Measurements from ENCODE around the gene RNF166.

The RNF166 gene, protein sequence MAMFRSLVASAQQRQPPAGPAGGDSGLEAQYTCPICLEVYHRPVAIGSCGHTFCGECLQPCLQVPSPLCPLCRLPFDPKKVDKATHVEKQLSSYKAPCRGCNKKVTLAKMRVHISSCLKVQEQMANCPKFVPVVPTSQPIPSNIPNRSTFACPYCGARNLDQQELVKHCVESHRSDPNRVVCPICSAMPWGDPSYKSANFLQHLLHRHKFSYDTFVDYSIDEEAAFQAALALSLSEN

DNA sequence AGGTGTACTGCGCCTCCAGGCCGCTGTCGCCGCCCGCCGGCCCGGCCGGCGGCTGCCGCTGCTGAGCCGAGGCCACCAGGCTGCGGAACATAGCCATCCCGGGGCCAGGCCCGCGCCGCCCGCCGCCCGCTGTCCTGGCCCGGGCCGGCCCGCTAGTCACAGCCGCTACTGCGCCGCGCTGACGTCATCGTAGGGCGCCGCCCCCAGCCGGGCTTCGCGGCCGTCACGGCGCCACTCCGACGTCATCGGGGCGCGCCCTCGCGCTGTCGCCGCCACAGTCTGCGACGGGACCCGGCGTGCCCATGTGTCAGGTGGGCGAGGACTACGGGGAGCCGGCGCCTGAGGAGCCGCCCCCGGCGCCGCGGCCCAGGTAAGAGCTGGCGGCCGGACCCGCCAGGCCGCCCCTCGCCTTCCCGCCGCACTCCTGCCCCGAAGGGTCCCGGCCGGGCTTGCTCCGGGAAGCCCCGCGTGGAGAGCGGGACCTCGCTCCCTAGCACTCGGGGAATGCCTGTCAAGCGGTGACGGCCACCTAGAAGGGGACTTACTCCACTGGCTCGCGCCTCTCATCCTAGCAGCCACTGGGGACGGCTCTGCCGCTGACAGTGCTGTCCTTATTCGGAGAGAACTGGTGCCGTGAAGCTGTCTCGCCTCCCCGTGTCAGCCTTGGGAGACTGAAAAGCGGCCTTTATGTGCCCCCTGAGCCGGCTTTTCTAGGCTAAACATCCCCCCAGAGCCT is at the start of gene RNF166, which contains the start of gene CTU2:
RNF166 (minus strand) TSS at position 180 of the 736 bp plus-strand sequence; CDS start at position 97, 83 bp downstream.
CTU2 (plus strand) TSS at position 275 of the 736 bp plus-strand sequence; CDS start at position 303, 28 bp downstream.
- DNase-seq = peak; percentile 92

DNA sequence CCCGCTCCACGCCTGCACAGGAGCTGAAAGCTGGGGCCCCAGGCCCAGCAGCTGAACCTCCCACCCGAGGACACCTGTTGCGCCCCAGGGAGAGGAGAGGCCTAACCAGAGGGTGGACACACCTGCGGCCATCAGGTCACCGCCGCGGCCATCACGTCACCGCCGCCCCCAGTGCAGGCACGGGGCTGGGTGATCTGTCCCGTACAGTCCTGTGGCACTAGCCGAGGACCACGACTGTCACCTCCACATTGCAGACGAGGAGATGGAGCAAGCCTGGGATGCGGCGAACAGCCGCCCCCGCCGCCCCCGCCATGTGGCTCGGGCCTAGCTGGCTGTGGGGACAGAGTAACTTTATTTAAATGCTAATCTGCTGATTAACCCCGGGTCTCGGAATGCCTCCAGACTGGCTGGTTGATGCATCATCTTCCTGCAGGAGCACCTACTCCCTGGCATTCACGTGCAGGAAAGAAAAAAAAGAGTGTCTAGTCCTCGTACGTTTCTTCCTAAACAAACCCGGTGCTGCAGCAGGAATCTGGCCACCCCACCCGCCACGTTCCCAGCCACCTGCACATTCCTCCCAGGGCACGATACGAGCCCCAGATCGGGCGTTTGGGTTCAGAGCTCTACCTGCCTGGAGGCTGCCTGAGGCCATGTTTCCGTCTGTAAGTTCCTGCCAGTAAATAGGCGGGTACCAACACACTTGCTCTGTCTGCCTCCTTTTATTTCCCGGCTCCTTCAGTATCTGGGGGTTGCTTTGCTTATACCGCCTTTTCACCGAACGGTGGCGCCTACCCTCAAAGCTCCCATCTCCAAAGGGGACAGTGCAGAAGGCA is 48.9 kb upstream of the RNF166 start:
- peak; percentile 20 for DNase-seq

DNA sequence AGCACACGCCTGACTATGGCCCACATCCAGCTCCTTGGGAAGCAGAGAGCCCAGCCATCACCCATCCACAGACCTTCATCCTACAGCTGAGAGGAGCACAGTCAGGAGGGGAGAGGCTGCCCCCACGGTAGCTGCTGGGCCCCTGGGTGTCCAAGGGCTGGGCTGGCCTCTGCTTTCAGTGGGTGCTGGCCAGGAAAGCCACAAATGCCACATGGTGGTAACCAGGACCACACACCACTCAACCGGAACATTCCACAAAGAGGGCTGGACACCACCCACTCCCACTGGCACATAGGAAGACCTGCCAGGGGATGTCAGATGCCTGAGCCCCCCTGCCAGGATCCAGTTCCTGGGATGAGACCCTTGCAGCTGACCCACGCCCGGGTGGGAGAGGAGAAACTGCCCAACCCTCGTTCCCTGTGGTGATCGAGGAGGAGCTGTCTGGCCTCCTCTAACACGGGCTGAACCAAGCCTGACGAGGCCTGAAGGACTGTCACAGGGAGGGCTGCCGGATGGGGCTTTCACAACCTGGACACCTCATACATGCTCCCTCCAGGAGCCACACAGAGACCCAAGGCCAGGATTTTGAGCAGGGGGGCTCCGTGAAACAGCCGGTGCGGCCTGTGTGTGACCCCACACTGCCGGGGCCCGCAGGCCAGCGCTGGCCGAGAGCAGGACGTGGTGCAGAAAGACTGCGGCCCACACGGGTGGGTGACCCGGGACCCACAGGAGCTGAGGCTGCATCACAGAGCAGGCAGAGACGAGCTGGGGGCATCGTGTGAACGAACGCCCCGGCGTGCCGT is 48.1 kb upstream of the RNF166 start:
- DNase-seq = no peak

DNA sequence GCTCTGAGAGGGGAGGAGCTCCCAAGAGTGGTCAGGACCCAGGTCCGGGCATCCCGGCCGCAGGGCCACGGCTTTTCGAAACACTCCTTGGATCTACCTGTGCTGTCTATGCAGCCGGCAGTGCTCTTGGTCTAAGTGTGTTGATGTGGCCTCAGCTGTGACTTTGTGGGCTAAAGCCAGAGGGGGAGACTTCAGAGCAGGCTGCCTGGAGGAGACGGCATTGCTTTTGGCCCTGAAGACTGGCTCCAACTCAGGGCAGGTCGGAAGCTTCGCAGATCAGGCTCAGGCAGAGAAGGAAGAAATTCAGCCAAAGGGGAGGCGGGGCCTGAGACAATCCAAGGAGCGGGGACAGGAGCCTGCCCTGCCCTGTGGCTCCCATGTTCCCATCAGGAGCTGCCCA is 47.4 kb upstream of the RNF166 start:
- DNase-seq = no peak

DNA sequence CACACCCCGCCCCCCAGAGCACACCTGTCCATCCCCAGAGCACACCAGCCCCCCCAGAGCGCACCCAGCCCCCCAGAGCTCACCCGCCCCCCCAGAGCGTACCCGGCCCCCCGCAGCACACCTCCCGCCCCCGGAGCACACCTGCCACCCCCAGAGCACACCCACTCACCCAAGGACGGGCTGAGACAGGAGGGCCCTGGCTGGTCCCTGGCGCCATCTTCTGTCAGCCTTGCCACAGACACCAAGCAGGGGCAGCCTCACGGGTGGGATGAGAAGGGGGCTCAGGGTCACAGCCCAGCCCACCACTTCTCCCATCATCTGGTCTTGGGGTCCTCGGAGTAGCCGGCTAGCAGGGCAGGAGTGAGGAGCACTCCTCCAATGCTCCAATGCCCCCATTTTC is 47.0 kb upstream of the RNF166 start:
- DNase-seq = no peak

DNA sequence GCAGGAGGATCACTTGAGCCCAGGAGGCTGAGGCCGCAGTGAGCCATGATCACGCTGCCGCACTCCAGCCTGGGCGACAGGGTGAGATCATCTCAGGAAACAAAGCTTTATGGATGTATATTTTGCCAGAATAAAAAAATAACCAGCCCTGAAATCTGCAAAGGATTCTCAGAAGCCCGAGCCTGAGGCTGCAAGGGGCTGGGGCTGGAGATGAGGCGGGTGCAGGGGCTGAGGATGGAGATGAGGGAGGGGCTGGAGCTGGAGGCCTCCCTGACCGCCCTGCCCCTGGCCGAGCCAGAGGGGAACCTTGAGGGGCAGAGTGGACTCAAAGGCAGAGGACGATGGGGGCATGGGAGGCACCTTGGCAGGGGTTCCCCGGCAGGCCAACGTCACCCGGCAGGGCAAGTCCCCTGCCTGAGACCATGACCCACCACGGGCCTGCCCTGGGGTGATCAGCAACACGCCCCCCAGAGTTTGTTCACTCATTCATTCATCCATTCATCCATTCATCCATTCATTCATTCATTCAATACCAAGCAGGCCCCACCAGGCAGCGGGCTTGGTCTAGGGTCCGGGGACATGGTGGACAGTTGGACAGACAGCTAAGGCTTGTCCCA is 46.3 kb upstream of the RNF166 start:
- DNase-seq = no peak

DNA sequence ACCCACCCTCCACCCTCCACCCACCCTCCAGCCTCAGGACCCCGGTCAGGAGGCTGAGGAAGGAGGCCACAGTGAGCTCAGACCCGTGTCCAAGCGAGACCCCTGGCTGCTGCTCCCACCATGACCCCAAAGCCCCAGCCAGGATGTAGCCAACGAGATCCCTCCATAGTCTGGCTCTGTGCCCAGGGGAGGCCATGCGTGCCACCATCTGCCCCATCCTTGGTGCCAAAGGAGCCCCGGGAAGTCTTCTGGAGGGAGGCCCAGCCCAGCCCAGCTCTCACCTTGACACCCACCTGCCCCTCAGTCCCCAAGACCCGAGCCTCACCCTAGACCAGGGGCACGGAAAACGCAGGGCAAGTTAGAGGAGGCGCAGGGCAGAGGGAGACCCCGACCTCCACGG is 44.6 kb upstream of the RNF166 start:
- no peak for DNase-seq

DNA sequence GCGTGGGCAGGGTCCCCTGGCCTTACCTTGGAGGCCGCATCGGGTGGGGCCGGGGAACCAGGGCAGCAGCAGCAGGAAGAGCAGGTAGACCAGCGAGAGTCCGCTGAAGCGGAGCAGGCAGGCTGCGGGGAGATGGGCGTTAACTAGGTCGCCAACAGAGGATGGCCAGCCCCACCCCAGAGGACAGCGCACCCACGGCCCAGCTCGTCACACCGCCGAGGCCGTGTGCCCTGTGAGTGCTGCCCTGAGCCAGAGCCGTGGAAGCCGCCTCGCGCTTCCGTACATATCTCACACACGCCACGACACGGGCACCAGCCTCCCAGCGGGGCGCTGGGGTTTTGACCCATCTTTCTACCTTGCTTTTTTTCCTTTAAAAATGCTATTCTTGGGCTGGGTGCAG is 43.1 kb upstream of the RNF166 start:
- DNase-seq = no peak

DNA sequence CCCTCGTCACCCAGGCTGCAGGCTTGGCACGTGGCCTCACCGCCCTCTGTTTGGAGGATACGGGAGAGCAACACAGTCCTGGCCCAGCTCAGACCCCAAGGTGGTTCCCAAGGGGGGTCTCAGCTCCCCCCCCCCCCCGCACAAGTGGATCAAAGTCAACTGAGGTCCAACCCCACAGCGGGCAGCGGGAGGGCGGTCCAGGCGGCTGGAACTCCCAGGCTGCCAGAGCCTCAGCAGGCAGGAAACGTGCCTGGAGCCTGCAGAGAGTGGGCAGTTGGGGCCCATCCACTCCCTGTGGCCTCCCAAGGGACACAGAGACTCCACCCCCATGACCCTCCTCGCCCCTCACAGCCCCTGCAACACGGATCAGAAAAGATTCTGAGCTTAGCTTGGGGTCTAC is 42.2 kb upstream of the RNF166 start:
- no peak for DNase-seq

DNA sequence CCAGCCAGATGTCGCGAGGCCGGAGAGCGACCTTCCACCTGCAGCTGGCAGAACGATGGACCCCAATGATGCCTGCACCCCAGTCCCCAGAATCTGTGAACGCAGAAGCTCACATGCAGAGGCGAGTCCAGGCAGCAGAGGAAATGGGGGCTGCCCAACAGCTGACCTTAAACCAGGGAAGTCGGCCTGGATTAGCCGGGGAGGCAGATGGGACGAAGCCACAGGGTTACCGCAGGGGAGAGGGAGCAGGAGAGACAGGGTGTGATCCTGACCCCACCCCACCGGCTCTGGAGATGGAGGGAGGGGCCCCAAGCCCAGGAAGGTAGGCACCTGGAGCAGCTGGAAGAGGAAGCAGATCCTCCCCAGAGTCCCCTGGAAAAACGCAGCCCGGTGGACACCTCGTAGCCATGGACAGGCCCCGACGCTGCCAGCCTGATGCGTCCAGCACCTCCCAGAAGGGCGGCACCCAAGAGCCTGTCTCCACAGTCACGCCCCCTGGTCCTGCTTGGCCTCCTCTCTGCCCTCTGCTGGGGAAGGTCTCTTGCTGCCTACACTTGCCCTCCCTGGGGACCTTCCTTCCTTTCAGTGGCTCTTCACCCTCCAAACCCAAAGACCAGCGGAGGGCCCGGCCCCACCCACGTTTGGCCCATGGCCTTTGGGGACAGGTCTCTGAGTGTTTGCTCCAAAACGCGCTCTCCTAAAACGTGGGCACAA is 41.5 kb upstream of the RNF166 start:
- DNase-seq = peak; percentile 44

DNA sequence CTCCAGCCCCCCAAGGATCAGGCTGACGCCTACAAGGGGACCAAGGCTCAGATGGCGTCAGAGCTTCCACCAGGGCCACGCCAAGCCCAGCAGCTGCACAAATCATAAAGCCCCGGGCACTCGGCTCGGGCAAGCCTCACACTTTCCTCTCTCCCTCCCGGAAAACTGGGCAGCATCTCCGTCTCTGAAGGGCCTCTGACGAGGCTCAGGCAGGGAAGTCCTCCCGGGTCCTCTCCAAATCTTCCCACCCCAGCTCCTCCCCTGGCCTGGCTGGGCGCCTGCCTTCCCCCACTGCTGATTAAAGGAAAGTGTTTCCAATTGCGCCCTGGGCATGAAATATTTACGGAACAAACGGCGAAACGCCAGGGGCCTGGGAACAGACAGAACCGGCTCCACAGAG is 40.3 kb upstream of the RNF166 start:
- DNase-seq = no peak

DNA sequence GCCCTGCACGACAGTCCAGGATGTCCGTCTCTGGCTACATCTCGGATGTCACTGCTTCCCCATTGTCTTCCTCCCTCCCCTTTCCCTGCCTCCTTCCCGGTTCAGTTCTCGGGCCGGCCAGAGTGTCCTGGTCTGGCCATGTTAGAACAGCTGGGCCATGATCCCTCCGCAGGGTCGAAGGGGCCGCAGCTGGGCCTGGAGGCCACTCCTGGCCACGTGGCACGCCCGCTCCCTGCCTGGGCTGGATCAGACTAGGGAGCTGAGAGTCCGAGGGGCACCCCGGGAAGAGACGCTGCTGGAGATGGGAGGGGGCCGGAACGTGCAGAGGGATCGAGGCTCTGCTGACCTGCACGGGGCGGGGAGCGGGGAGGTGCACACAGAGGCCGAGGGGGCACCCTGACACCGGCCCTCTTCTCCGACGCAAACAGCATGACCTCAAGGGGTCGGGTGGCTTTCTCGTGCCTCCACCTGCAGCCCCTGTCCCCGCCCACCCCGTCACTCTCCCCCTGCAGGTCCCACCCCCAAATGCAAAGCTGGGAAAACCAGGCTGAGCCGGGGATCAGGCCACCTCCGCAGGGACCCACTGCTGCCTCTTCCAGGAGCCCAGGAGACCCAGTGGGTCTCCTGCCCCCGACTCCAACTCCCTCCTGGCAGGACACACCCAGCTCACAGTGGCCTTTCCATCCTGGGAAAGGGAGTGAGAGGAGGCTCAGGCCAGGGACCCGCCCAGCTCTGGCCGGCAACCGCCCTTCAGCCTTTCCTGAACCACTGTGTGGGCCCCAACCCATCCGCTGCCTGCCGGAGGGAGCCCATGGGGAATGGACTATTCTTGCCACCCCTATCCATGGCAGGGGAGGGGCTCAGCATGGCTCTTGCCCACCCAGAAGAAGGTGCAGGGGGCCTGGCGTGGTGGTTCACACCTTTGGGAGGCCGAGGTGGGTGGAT is 38.6 kb upstream of the RNF166 start:
- no peak for DNase-seq

DNA sequence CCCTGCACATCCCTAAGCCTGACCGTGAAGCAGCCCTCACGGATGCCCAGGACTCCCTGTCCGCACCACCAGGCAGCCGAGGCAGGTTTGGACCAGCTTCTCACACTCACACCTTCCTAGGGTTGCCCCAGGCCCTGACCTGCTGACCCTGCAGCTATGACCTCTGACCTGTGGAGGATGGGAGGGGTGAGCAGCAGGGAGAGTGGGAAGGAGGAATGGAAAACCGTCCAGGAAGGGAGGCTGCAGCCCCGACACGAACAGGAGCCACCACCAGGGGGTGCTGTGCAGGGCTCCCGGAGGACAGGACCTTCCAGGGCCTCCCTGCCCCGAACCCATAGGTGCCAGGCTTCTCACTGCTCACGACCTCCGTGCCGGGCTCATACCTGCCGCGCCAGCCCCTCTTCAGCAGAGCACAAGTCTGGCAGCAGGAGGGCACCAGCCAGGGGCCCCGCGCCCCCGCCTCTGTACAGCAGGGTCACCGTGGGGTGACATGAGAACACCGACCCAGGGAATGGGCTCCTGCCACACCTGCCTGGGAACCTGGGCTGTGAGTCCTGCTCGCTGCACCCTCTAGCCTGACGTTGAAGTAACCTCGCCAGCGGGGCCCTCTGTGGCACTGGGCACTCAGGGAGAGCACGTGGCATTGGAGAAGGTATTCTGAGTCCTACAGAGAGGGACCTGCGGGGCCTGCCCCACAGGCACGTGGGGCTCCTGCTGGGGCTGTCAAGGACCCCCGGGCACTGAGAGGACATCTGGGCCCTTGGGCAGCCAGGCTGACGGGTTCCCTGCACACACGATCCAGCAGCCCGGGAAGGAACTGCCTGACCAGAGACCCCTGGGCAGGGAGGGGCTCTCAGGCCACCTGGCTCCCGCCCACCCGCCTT is 37.7 kb upstream of the RNF166 start:
- peak; percentile 62 for DNase-seq

DNA sequence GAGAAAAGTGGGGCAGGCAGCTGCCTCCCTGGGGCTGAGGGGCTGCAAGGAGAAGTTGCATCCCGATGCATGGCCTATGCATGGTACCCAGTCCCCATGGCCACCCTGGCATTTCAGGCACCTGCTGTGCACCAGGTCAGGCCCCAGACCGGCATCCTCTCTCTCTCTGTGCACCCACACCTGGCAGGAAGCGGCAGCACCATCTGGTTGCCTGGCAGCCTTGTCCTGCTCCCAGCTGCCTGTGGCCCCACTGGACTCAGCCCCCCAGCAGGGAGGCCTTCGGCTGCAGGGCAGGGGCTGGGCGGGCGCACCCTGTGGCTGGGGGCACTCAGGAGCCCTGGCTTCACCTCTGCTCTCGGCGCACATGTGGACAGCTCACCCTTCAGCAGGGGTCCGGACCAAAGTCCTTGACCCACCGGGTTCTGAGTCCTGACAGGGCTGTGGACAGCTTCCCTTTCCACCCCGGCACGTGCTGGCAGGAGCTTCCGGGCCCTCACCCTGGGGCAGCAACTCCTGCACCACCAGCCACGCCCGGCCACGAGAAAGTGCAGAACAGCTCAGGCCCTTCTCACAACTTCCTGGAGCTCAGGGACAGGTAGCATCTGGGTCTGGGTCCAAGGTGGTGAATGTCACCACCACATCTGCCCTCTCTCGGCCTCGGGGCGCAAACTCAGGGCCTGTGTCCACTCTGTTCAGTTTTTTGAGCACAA is 36.8 kb upstream of the RNF166 start:
- DNase-seq = no peak

DNA sequence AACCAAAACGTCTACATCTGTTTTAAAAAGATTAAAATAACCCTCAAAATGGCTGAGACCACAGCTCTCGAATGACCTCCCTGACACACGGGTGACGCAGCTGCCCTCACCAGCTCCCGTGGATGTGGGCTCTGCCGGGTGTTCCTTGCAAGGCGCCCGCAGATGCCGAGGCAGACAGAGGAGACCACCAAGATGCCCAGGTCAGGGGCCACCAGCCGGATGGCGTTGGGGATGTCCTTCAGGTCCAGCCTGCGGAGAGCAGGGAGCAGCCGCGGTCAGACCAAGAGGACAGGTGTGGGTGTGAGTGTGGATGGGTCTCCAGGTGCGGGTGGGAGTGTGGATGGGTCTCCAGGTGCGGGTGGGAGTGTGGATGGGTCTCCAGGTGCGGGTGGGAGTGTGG is 35.2 kb upstream of the RNF166 start:
- no peak for DNase-seq

DNA sequence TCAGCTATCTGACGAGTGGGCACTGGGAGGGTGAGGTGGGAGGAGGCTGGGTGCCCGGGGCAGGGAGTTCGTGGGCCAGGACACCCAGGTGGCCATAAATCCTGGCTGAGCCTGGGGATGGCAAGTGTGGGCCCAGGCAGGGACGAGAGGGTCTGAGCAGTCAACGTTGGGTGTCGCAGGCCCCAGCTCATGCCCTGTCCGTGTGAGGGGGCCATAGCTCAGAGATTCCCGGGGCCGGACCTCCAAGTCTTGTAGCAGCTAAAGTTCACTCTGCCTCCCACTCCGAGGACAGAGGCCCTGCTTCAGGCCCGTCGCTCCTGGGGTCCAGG is 34.5 kb upstream of the RNF166 start:
- no peak for DNase-seq

DNA sequence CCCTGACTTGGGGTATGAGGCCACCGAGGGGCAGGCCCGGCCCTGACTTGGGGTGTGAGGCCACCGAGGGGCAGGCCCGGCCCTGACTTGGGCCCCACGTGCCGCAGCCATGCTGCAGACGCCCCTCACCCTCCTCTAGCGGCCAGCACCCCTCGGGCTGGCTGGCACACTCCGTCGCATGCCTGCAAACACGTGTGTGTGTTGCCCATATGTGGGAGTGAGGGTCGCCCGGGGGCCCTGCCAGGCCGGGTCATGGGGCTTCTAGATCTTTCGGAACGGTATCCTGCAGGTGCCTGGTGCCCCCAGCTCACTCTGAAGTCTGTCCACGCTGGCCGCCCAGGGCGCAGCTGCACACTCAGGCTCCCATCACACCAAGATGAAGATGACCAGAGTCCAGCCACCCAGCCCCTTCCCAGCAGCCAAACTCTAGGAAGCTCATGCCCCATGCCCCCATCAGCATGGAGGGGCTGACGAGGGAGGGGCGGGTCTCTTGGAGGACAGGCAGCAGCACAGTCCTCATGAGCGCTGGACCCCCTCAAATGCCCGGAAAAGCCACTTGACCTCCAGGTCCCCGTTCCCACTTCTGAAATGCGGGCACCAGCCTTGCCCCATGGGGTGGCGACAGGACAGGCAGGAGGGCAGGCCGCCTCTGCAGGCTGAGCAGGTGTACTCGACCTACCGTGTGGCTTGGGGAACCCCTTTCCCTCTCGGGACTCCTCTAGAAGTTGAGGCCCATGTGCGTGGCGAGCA is 33.9 kb upstream of the RNF166 start:
- DNase-seq = no peak

All from stimulated activated CD4-positive, alpha-beta T cell treated with anti-CD3 and anti-CD28 coated beads, Interleukin-1b, Interleukin-23, amount 100 ng/mL, for 48 hours (primary cell).